B cell (primary cell): Measurements from ENCODE around the gene LSM3. TPM values are rescaled to one million over a fixed set of nuclear protein-coding genes. Genes with fewer than 3 reads are reported as not detected.

Source experiments
- ATAC-seq: fragments of 200-7000 bp; cut with Tn5 transposase; one replicate; pipeline ENCODE4 v1.10.0; 2021; ENCODE audit warnings: low read depth, mild to moderate bottlenecking, moderate number of reproducible peaks, moderate library complexity
- CTCF ChIA-PET: fragments of 350-600 bp; sonication (Branson Sonifier 250); formaldehyde crosslinking; loops from one replicate; lab custom pipeline; 2021; ENCODE audit warnings: antibody characterized with exemption, inconsistent platforms; lab: Charles Lee
- POLR2A ChIA-PET: fragments of 350-600 bp; sonication (Branson Sonifier 250); formaldehyde crosslinking; loops from one replicate; lab custom pipeline; 2021; ENCODE audit warnings: antibody characterized with exemption; lab: Charles Lee
- DNase-seq: peaks from one replicate; pipeline ENCODE4 v3.0.0; 2013
- H2AFZ ChIP-seq: 2 replicates; pipeline ENCODE4 v1.6.1; 2012; ENCODE audit warnings: mild to moderate bottlenecking, low read depth, low read length; ENCODE audit not compliant: insufficient read depth, poor library complexity, severe bottlenecking
- H3K27ac ChIP-seq, 2 donors: 1 replicate in 1 of 2; 2 replicates in 1 of 2; pipeline ENCODE4 v1.5.1; 2012 to 2013; ENCODE audit warnings: low read length in 2 of 2, mild to moderate bottlenecking in 2 of 2, moderate library complexity in 1 of 2
- H3K27me3 ChIP-seq, 4 experiments: fragments of 200-600 bp in 1 of 4; sonication (generic) in 1 of 4; replicated peaks in 1 of 4; 1 replicate in 2 of 4; 2 replicates in 2 of 4; pipeline versions ENCODE4 v1.6.1 to v1.7.0; 2013 to 2016; ENCODE audit warnings: low read length in 3 of 4, mild to moderate bottlenecking in 2 of 4, mixed read lengths in 1 of 4, moderate library complexity in 1 of 4; ENCODE audit not compliant: insufficient read depth in 4 of 4, control insufficient read depth in 3 of 4; ENCODE audit errors: control extremely low read depth in 1 of 4
- H3K36me3 ChIP-seq, 2 experiments: replicated peaks in 1 of 2; 1 replicate in 1 of 2; 2 replicates in 1 of 2; pipeline versions ENCODE4 v1.6.1 to v1.7.1; 2013; ENCODE audit warnings: low read length in 1 of 2; ENCODE audit not compliant: insufficient read depth in 2 of 2, control insufficient read depth in 1 of 2; ENCODE audit errors: control extremely low read depth in 1 of 2, extremely low read depth in 1 of 2
- H3K4me1 ChIP-seq, 2 donors: fragments of 200-600 bp in 1 of 2; sonication (generic) in 1 of 2; 1 replicate in 1 of 2; 2 replicates in 1 of 2; pipeline versions ENCODE4 v1.5.1 to v1.6.1; 2013 to 2017; ENCODE audit warnings: low read length in 2 of 2; ENCODE audit not compliant: control insufficient read depth in 2 of 2, insufficient read depth in 2 of 2
- H3K4me2 ChIP-seq: replicated peaks from 2 replicates; pipeline ENCODE3; 2012; ENCODE audit warnings: mild to moderate bottlenecking, low read depth, low read length; ENCODE audit not compliant: poor library complexity, severe bottlenecking
- H3K4me3 ChIP-seq, 5 experiments: fragments of 200-600 bp in 1 of 5; sonication (generic) in 1 of 5; 1 replicate in 3 of 5; 2 replicates in 2 of 5; pipeline versions ENCODE4 v1.5.1 to v1.7.0; 2011 to 2016; ENCODE audit warnings: low read length in 4 of 5, mild to moderate bottlenecking in 4 of 5, low read depth in 2 of 5, control low read depth in 1 of 5, moderate library complexity in 1 of 5; ENCODE audit not compliant: insufficient read depth in 1 of 5; ENCODE audit errors: control extremely low read depth in 1 of 5, extremely low read depth in 1 of 5
- H3K79me2 ChIP-seq: fragments of 200-600 bp; sonication (generic); one replicate; pipeline ENCODE4 v1.6.0; 2016; ENCODE audit warnings: low read length; ENCODE audit not compliant: control insufficient read depth, insufficient read depth
- H3K9ac ChIP-seq: fragments of 200-600 bp; sonication (generic); 2 replicates; pipeline ENCODE4 v1.6.1; 2017; ENCODE audit warnings: mild to moderate bottlenecking, low read length, moderate library complexity
- H3K9me3 ChIP-seq, 3 donors: one replicate each; pipeline versions ENCODE4 v1.6.1 to v1.7.1; 2013; ENCODE audit warnings: low read length in 2 of 3; ENCODE audit not compliant: control insufficient read depth in 2 of 3, insufficient read depth in 1 of 3; ENCODE audit errors: control extremely low read depth in 1 of 3
- H4K20me1 ChIP-seq: 2 replicates; pipeline ENCODE4 v1.6.0; 2012; ENCODE audit warnings: mild to moderate bottlenecking, low read length; ENCODE audit not compliant: insufficient read depth, control insufficient read depth, poor library complexity, severe bottlenecking
- H3K27ac Mint-ChIP-seq: one replicate; pipeline ENCODE4 v1.8.0; 2021; ENCODE audit warnings: mixed read lengths
- H3K27me3 Mint-ChIP-seq: one replicate; pipeline ENCODE4 v1.8.0; 2021; ENCODE audit warnings: mixed read lengths
- H3K4me1 Mint-ChIP-seq: one replicate; pipeline ENCODE4 v1.8.0; 2021; ENCODE audit warnings: mixed read lengths
- H3K4me3 Mint-ChIP-seq: one replicate; pipeline ENCODE4 v1.8.0; 2021; ENCODE audit warnings: mixed read lengths
- H3K9me3 Mint-ChIP-seq: one replicate; pipeline ENCODE4 v1.8.0; 2022; ENCODE audit warnings: mixed read lengths; ENCODE audit not compliant: insufficient read depth
- CTCF ChIP-seq: fragments of 200-600 bp; IDR thresholded peaks from one replicate; pipeline ENCODE4 v1.8.0; 2022; ENCODE audit warnings: antibody characterized with exemption, mild to moderate bottlenecking
- EZH2 ChIP-seq: IDR thresholded peaks from 2 replicates; pipeline ENCODE4 v1.6.1; 2012; ENCODE audit warnings: borderline replicate concordance, low read depth, mild to moderate bottlenecking, moderate library complexity, low read length; ENCODE audit not compliant: insufficient read depth, poor library complexity, severe bottlenecking
- WGBS: methylation state at CpG from one replicate; pipeline ENCODE4 v1.1.5; 2013; ENCODE audit warnings: missing lambda C conversion rate; ENCODE audit not compliant: insufficient coverage; 5-methylcytosine and 5-hydroxymethylcytosine counted together
- intact Hi-C: fragments of 100-400 bp; cut with micrococcal nuclease; formaldehyde crosslinking; loops from one replicate; pipeline ENCODE4 v1.10.0; 2022
- polyA plus RNA-seq: library from polyadenylated mRNA; depleted of rRNA; stranded (reverse); fragments of >200 nt; gene quantifications from 2 replicates; pipeline ENCODE4 v1.2.3, GENCODE V29; 2012
- total RNA-seq, 2 donors: library from RNA; stranded (reverse); fragments of 120-200 nt in 1 of 2; gene quantifications; 1 replicate in 1 of 2; 2 replicates in 1 of 2; pipeline versions ENCODE4 v1.2.3 to v1.2.4, GENCODE V29; 2013 to 2022

Gene LSM3
- total and polyA plus RNA-seq, 2 donors (not counting 1 experiment from before 2014, with no cell fraction given): 2.8 to 10.0 TPM

DNA sequence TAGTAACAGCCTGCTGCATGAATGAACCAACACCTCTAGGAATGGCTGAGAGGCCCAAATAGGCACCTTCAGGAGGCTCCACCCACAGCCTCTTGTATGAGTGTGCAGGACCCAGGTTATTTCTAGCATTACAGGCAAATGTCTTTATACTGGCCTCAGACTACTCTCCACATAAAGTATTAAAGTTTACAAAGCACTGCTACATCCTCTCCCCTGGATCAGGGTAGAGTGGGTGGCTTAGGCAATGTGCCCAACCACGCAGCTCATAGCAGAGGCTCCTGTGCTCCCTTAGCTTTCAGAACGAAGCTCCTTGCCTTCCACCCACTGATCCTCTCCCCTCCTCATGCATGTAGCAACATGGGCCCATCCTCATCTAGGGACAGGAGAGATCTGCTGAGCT, 37.5 kb upstream of the LSM3 start:
- no peak for DNase-seq
- H3K79me2 ChIP-seq: no peaks in the 10 kb centered on the region
- no peak overlapping the region for H3K27ac ChIP-seq
- peaks cover 18 to 21% of the 10 kb centered on the region in 2 donors for H3K4me1 ChIP-seq
- H3K4me3 ChIP-seq: no peak overlapping the region
- H3K9me3 ChIP-seq: no peaks in the 10 kb centered on the region
- TF ChIP-seq EZH2: no peak
- no peak for TF ChIP-seq CTCF
- H3K9me3 Mint-ChIP-seq: no peaks in the 10 kb centered on the region
- no peaks in the 10 kb centered on the region for H4K20me1 ChIP-seq
- no peaks in the 10 kb centered on the region for H3K27me3 Mint-ChIP-seq
- peaks cover 16% of the 10 kb centered on the region for H3K4me1 Mint-ChIP-seq
- ATAC-seq: no peak
- peaks cover 0 to 53% of the 10 kb centered on the region in 2 experiments for H3K36me3 ChIP-seq
- intact Hi-C loops: no loop called here
- H3K9ac ChIP-seq: no peak overlapping the region
- H3K27ac Mint-ChIP-seq: peak overlapping the region; percentile 63
- H3K27me3 ChIP-seq: no peaks in the 10 kb centered on the region
- no peak overlapping the region for H2AFZ ChIP-seq
- WGBS: no CpG with 5 or more reads among the region's 2 CpGs
- no peak overlapping the region for H3K4me2 ChIP-seq
- POLR2A ChIA-PET: no interaction called here
- CTCF ChIA-PET: no interaction called here
- H3K4me3 Mint-ChIP-seq: no peak overlapping the region

DNA sequence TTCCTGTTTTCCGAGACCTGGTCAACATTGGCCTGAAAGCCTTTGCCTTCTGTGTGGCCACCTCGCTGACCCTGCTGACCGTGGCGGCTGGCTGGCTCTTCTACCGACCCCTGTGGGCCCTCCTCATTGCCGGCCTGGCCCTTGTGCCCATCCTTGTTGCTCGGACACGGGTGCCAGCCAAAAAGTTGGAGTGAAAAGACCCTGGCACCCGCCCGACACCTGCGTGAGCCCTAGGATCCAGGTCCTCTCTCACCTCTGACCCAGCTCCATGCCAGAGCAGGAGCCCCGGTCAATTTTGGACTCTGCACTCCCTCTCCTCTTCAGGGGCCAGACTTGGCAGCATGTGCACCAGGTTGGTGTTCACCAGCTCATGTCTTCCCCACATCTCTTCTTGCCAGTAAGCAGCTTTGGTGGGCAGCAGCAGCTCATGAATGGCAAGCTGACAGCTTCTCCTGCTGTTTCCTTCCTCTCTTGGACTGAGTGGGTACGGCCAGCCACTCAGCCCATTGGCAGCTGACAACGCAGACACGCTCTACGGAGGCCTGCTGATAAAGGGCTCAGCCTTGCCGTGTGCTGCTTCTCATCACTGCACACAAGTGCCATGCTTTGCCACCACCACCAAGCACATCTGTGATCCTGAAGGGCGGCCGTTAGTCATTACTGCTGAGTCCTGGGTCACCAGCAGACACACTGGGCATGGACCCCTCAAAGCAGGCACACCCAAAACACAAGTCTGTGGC, 36.8 kb upstream of the LSM3 start:
- Histone ChIP-seq H3K4me1 (peaks cover 18 to 21% of the 10 kb centered on the region in 2 donors), H3K27ac (peak overlapping the region in 1 of 2 donors; percentile 95), H4K20me1 (no peaks in the 10 kb centered on the region), H2AFZ (no peak overlapping the region), H3K4me3 (no peak overlapping the region), H3K79me2 (no peaks in the 10 kb centered on the region), H3K9me3 (no peaks in the 10 kb centered on the region), H3K9ac (no peak overlapping the region), H3K36me3 (peaks cover 0 to 59% of the 10 kb centered on the region in 2 experiments), H3K4me2 (no peak overlapping the region), H3K27me3 (no peaks in the 10 kb centered on the region)
- DNase-seq: no peak
- intact Hi-C loops: no loop called here
- POLR2A ChIA-PET: no interaction called here
- 89% methylated on average over 17 of the region's 19 CpGs for WGBS
- ATAC-seq: no peak
- H3K27me3 Mint-ChIP-seq: no peaks in the 10 kb centered on the region
- TF ChIP-seq CTCF (no peak), EZH2 (no peak)
- no peak overlapping the region for H3K4me3 Mint-ChIP-seq
- peak overlapping the region; percentile 81 for H3K27ac Mint-ChIP-seq
- CTCF ChIA-PET: interaction anchor here (1.3 to 1.7 kb wide), 2 partner anchors 10 to 62 kb away, joined by 3 read pairs; no protein-coding TSS in a partner anchor
- no peaks in the 10 kb centered on the region for H3K9me3 Mint-ChIP-seq
- peaks cover 16% of the 10 kb centered on the region for H3K4me1 Mint-ChIP-seq
